Esophagus squamous epithelium (tissue), 5 donors: Measurements from ENCODE around the gene SOX10. TPM values are rescaled to one million over a fixed set of nuclear protein-coding genes. Genes with fewer than 3 reads are reported as not detected.

Experiments
- DNase-seq: peaks from one replicate; lab custom pipeline; 2025; lab: John Stamatoyannopoulos, UW
- H3K27ac ChIP-seq, 4 donors: fragments of 200-600 bp; sonication (generic); one replicate each; pipeline ENCODE4 v1.5.1; 2016 to 2019; ENCODE audit warnings: mild to moderate bottlenecking in 1 of 4
- H3K27me3 ChIP-seq, 4 donors: fragments of 200-600 bp; sonication (generic); 1 replicate in 3 of 4; 2 replicates in 1 of 4; pipeline versions ENCODE4 v1.5.1 to v1.6.0; 2017 to 2021; ENCODE audit warnings: antibody characterized with exemption in 1 of 4
- H3K36me3 ChIP-seq, 3 donors: fragments of 200-600 bp; sonication (generic); one replicate each; pipeline ENCODE4 v1.5.1; 2016 to 2019
- H3K4me1 ChIP-seq, 3 donors: fragments of 200-600 bp; sonication (generic); one replicate each; pipeline ENCODE4 v1.5.1; 2017 to 2019
- H3K4me3 ChIP-seq, 4 donors: fragments of 200-600 bp; sonication (generic); 1 replicate in 3 of 4; 2 replicates in 1 of 4; pipeline ENCODE4 v1.5.1; 2016 to 2019; ENCODE audit warnings: mild to moderate bottlenecking in 2 of 4, moderate library complexity in 1 of 4
- H3K9me3 ChIP-seq, 3 donors: fragments of 200-600 bp; sonication (generic); one replicate each; pipeline ENCODE4 v1.5.1; 2016 to 2019
- CTCF ChIP-seq, 6 experiments: fragments of 450-650 bp in 4 of 6; fragments of 200-600 bp in 2 of 6; sonication (generic) in 2 of 6; IDR thresholded peaks; one replicate each; pipeline ENCODE4 v1.5.1; 2016 to 2019; ENCODE audit warnings: antibody characterized with exemption in 6 of 6, mild to moderate bottlenecking in 4 of 6, moderate library complexity in 4 of 6
- POLR2A ChIP-seq, 4 donors: fragments of 450-650 bp; IDR thresholded peaks; one replicate each; pipeline ENCODE4 v1.6.1; 2017; ENCODE audit warnings: antibody characterized with exemption in 4 of 4, mild to moderate bottlenecking in 4 of 4, moderate library complexity in 3 of 4
- WGBS, 2 donors: methylation state at CpG; one replicate each; pipeline ENCODE4 v1.1.5; 2018; 5-methylcytosine and 5-hydroxymethylcytosine counted together
- intact Hi-C: fragments of 100-400 bp; cut with DNase I; formaldehyde crosslinking; loops from one replicate; pipeline ENCODE4 v1.15.0; 2022
- total RNA-seq, 4 donors: library from RNA; depleted of rRNA; stranded (reverse); fragments of >200 nt; gene quantifications; one replicate each; pipeline ENCODE4 v1.1.0, GENCODE V29; 2016
- donor health status: DM: yes; HTN: yes; CAD: no.

Gene SOX10
- total RNA-seq, 4 donors from 2014 or later = 0.44 to 1.7 (median 1.5) TPM; not detected in 1

GRCh38 chr22:38007330-38007902 lies 23.1 kb upstream of the SOX10 start:
- no peak for DNase-seq
- no peak overlapping the region for H3K4me3 ChIP-seq
- no peak overlapping the region for H3K27ac ChIP-seq
- no peaks in the 10 kb centered on the region for H3K27me3 ChIP-seq
- TF ChIP-seq POLR2A (IDR thresholded peaks at IDR 0.05) (no peak), CTCF (IDR thresholded peaks at IDR 0.05) (no peak)
- WGBS, 2 donors = 78 to 92% methylated on average over 8 to 9 of the region's 13 CpGs
- H3K9me3 ChIP-seq = no peaks in the 10 kb centered on the region
- H3K36me3 ChIP-seq = no peaks in the 10 kb centered on the region
- intact Hi-C loops = no loop called here
- no peaks in the 10 kb centered on the region for H3K4me1 ChIP-seq

GRCh38 chr22:38006906-38007305 lies 22.6 kb upstream of the SOX10 start:
- no peaks in the 10 kb centered on the region for H3K27me3 ChIP-seq
- H3K9me3 ChIP-seq = no peaks in the 10 kb centered on the region
- 80 to 93% methylated on average over 1 to 2 of the region's 3 CpGs for WGBS, 2 donors
- H3K36me3 ChIP-seq = no peaks in the 10 kb centered on the region
- no peak for DNase-seq
- TF ChIP-seq CTCF (IDR thresholded peaks at IDR 0.05) (no peak), POLR2A (IDR thresholded peaks at IDR 0.05) (no peak)
- no peak overlapping the region for H3K4me3 ChIP-seq
- intact Hi-C loops = no loop called here
- H3K4me1 ChIP-seq = no peaks in the 10 kb centered on the region
- no peak overlapping the region for H3K27ac ChIP-seq

GRCh38 chr22:38005943-38006342 lies 21.6 kb upstream of the SOX10 start:
- peaks cover 0 to 1% (median 0%) of the 10 kb centered on the region in 3 donors for H3K4me1 ChIP-seq
- TF ChIP-seq CTCF (IDR thresholded peaks at IDR 0.05) (no peak), POLR2A (IDR thresholded peaks at IDR 0.05) (no peak)
- H3K4me3 ChIP-seq = no peak overlapping the region
- no peaks in the 10 kb centered on the region for H3K36me3 ChIP-seq
- WGBS, 2 donors = 89 to 90% methylated on average over 5 to 6 of the region's 6 CpGs
- no peaks in the 10 kb centered on the region for H3K9me3 ChIP-seq
- DNase-seq = no peak
- no peaks in the 10 kb centered on the region for H3K27me3 ChIP-seq
- intact Hi-C loops = no loop called here
- H3K27ac ChIP-seq = no peak overlapping the region

- DNase-seq = no peak
- Histone ChIP-seq H3K4me1 (peaks cover 18 to 54% (median 27%) of the 10 kb centered on the region in 3 donors), H3K9me3 (no peaks in the 10 kb centered on the region), H3K27ac (peak overlapping the region; percentile 12 to 64 (median 38)), H3K27me3 (no peaks in the 10 kb centered on the region), H3K4me3 (no peak overlapping the region), H3K36me3 (no peaks in the 10 kb centered on the region)
- 31 to 68% methylated on average over 3 to 8 of the region's 16 CpGs for WGBS, 2 donors
- intact Hi-C loops = no loop called here
- peak in 1 of 6 experiments; percentile 12 for TF ChIP-seq CTCF (IDR thresholded peaks at IDR 0.05)
- no peak for TF ChIP-seq POLR2A (IDR thresholded peaks at IDR 0.05)
Measured at GRCh38 chr22:37999640-38000272, 15.4 kb upstream of the SOX10 start.

- Histone ChIP-seq H3K36me3 (no peaks in the 10 kb centered on the region), H3K27ac (peak overlapping the region; percentile 12 to 64 (median 38)), H3K9me3 (no peaks in the 10 kb centered on the region), H3K4me1 (peaks cover 18 to 54% (median 27%) of the 10 kb centered on the region in 3 donors), H3K27me3 (no peaks in the 10 kb centered on the region), H3K4me3 (no peak overlapping the region)
- no peak for TF ChIP-seq POLR2A (IDR thresholded peaks at IDR 0.05)
- TF ChIP-seq CTCF (IDR thresholded peaks at IDR 0.05) = no peak
- DNase-seq = no peak
- intact Hi-C loops = no loop called here
- 41% methylated on average over 3 of the region's 10 CpGs; no CpG with 5 or more reads in 1 of the 2 donors for WGBS, 2 donors
Measured at GRCh38 chr22:37999236-37999635, 14.9 kb upstream of the SOX10 start.
